Neuronal stem cell (in vitro differentiated cells): ENCODE data around the gene SKOR2.
"Not testable (repeated sequence)": the region's sequence is repeated elsewhere in the genome, so short reads cannot be mapped to it uniquely, and the experiment has no call there.

Experiments
- DNase-seq: peaks from one replicate; pipeline ENCODE4 v3.0.0-alpha.2; 2013; ENCODE audit warnings: low spot score
- H2AFZ ChIP-seq: one replicate; pipeline ENCODE4 v1.6.1; 2013; ENCODE audit warnings: mild to moderate bottlenecking, low read length, inconsistent platforms
- H2AK5ac ChIP-seq: 2 replicates; pipeline ENCODE4 v1.6.1; 2013; ENCODE audit warnings: low read depth, mild to moderate bottlenecking, inconsistent platforms, low read length, moderate library complexity, mixed read lengths
- H2BK120ac ChIP-seq: 2 replicates; pipeline ENCODE4 v1.6.1; 2013; ENCODE audit warnings: low read depth, mild to moderate bottlenecking, inconsistent platforms, low read length, moderate library complexity, mixed read lengths
- H2BK12ac ChIP-seq: one replicate; pipeline ENCODE4 v1.6.1; 2013; ENCODE audit warnings: low read length, inconsistent platforms
- H2BK15ac ChIP-seq: 2 replicates; pipeline ENCODE4 v1.6.1; 2013; ENCODE audit warnings: mild to moderate bottlenecking, low read length, inconsistent platforms, mixed read lengths
- H2BK5ac ChIP-seq: one replicate; pipeline ENCODE4 v1.6.1; 2013; ENCODE audit warnings: inconsistent platforms, mild to moderate bottlenecking, low read length, moderate library complexity
- H3K14ac ChIP-seq: one replicate; pipeline ENCODE4 v1.6.1; 2013; ENCODE audit warnings: low read length, inconsistent platforms
- H3K18ac ChIP-seq: 2 replicates; pipeline ENCODE4 v1.6.1; 2013; ENCODE audit warnings: low read length, inconsistent platforms
- H3K23ac ChIP-seq: 2 replicates; pipeline ENCODE4 v1.6.1; 2013; ENCODE audit warnings: low read depth, mild to moderate bottlenecking, mixed read lengths, low read length, inconsistent platforms; ENCODE audit not compliant: poor library complexity
- H3K27ac ChIP-seq: replicated peaks from 3 replicates; pipeline ENCODE4 v1.5.1; 2013; ENCODE audit warnings: low read length, inconsistent platforms
- H3K27me3 ChIP-seq, 3 experiments: 2 replicates each; pipeline ENCODE4 v1.6.1; 2013; ENCODE audit warnings: low read length in 3 of 3, mild to moderate bottlenecking in 2 of 3, inconsistent platforms in 1 of 3, low read depth in 1 of 3, mixed read lengths in 1 of 3, moderate library complexity in 1 of 3; ENCODE audit not compliant: control insufficient read depth in 3 of 3, insufficient read depth in 3 of 3
- H3K36me3 ChIP-seq, 2 donors: replicated peaks in 1 of 2; 2 replicates each; pipeline ENCODE4 v1.6.1; 2013; ENCODE audit warnings: low read length in 2 of 2; ENCODE audit not compliant: control insufficient read depth in 2 of 2, insufficient read depth in 2 of 2
- H3K4ac ChIP-seq: 2 replicates; pipeline ENCODE4 v1.6.1; 2013; ENCODE audit warnings: inconsistent platforms, mild to moderate bottlenecking, low read length, moderate library complexity
- H3K4me1 ChIP-seq, 2 donors: 1 replicate in 1 of 2; 2 replicates in 1 of 2; pipeline ENCODE4 v1.6.1; 2013; ENCODE audit warnings: low read length in 2 of 2, low read depth in 1 of 2; ENCODE audit not compliant: control insufficient read depth in 2 of 2, insufficient read depth in 1 of 2
- H3K4me2 ChIP-seq: one replicate; pipeline ENCODE4 v1.6.1; 2013; ENCODE audit warnings: mild to moderate bottlenecking, low read length, inconsistent platforms; ENCODE audit not compliant: insufficient read depth, poor library complexity, severe bottlenecking
- H3K4me3 ChIP-seq, 2 donors: 2 replicates each; pipeline ENCODE4 v1.5.1; 2013; ENCODE audit warnings: low read length in 2 of 2, mild to moderate bottlenecking in 2 of 2, inconsistent platforms in 1 of 2, moderate library complexity in 1 of 2
- H3K79me1 ChIP-seq: one replicate; pipeline ENCODE4 v1.6.1; 2013; ENCODE audit warnings: low read depth, mild to moderate bottlenecking, inconsistent platforms, low read length, moderate library complexity
- H3K9ac ChIP-seq: one replicate; pipeline ENCODE4 v1.6.1; 2013; ENCODE audit warnings: mild to moderate bottlenecking, low read depth, low read length, inconsistent platforms; ENCODE audit not compliant: poor library complexity
- H3K9me3 ChIP-seq, 2 donors: replicated peaks in 1 of 2; 2 replicates each; pipeline versions ENCODE3 to v1.6.1; 2013; ENCODE audit warnings: low read length in 2 of 2, mild to moderate bottlenecking in 2 of 2, inconsistent platforms in 1 of 2, low read depth in 1 of 2, mixed read lengths in 1 of 2, moderate library complexity in 1 of 2; ENCODE audit not compliant: control insufficient read depth in 2 of 2, insufficient read depth in 1 of 2
- H4K8ac ChIP-seq: one replicate; pipeline ENCODE4 v1.6.1; 2013; ENCODE audit warnings: low read depth, mild to moderate bottlenecking, inconsistent platforms, low read length, moderate library complexity
- H4K91ac ChIP-seq: one replicate; pipeline ENCODE4 v1.6.1; 2013; ENCODE audit warnings: low read length, low read depth, mild to moderate bottlenecking, inconsistent platforms; ENCODE audit not compliant: poor library complexity
- WGBS, 2 donors: extraction: QIAGEN DNeasy Blood & Tissue Kit; methylation state at CpG; one replicate each; pipeline ENCODE4 v1.1.7; 2013; ENCODE audit warnings: missing lambda C conversion rate in 2 of 2, mixed read lengths in 1 of 2; ENCODE audit not compliant: insufficient read length in 2 of 2, insufficient replicate concordance in 1 of 2; ENCODE audit errors: extremely low coverage in 2 of 2; 5-methylcytosine and 5-hydroxymethylcytosine counted together

The SKOR2 gene

DNA sequence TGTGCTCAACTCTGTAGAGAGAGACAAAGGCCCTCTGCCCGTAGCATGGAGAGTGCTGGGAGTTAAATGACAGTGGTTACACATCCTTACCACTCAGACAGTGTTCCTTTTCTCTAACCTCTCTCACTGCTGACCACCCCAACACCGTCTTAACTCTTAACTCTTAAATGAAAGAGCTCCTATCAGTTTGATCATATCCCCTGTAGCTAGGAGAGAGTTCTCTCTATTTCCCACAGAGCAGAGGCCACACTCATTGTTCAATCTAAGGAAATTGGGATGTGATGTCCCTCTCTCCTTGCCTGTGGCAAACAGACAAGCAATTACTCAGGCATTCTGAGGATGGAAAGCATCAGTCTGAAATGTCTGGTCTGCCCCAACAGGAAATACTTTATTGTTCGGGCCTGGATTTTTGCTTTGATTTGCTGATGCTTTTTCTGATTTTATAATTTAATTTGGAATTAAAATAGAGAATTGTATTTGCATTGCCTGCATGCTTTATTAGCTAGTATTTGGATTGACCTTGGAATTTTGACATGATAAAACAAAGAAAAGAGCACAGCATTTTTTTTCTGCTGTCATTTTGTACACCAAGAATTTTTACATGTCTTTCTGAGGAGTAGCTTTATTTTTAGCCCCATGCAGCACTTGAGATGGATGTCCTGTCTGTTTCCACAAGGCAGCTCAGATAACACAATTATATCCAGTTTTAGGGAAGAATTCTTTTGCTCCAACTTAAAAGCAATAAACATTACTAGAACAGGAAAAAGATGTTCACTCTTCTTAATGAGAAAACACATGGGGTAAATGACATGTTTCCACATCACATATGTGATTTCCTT lies 47.6 kb downstream of the SKOR2 start:
- no peak overlapping the region for H2BK15ac ChIP-seq
- no peaks in the 10 kb centered on the region for H3K79me1 ChIP-seq
- no peak overlapping the region for H2AFZ ChIP-seq
- H3K27ac ChIP-seq: no peak overlapping the region
- H3K14ac ChIP-seq: no peak overlapping the region
- no peak overlapping the region for H3K23ac ChIP-seq
- no peak for DNase-seq
- H3K9me3 ChIP-seq: no peaks in the 10 kb centered on the region
- no peak overlapping the region for H3K4ac ChIP-seq
- peaks cover 0 to 13% (median 0%) of the 10 kb centered on the region in 3 experiments for H3K27me3 ChIP-seq
- H3K4me1 ChIP-seq: peaks cover 0 to 9% of the 10 kb centered on the region in 2 donors
- no peak overlapping the region for H2BK5ac ChIP-seq
- H3K4me3 ChIP-seq: no peak overlapping the region
- no peak overlapping the region for H2BK120ac ChIP-seq
- H3K36me3 ChIP-seq: no peaks in the 10 kb centered on the region
- no CpG with 5 or more reads among the region's 3 CpGs for WGBS, 2 donors
- no peak overlapping the region for H3K18ac ChIP-seq
- no peak overlapping the region for H2BK12ac ChIP-seq
- no peak overlapping the region for H3K4me2 ChIP-seq
- no peak overlapping the region for H2AK5ac ChIP-seq
- no peak overlapping the region for H4K8ac ChIP-seq
- no peak overlapping the region for H3K9ac ChIP-seq
- H4K91ac ChIP-seq: no peak overlapping the region

- H2BK12ac ChIP-seq, H3K27ac ChIP-seq, H2BK5ac ChIP-seq, H3K4me1 ChIP-seq, H3K18ac ChIP-seq, H2BK120ac ChIP-seq, H3K4me3 ChIP-seq, H2AFZ ChIP-seq, H3K4me2 ChIP-seq, H4K8ac ChIP-seq, H3K23ac ChIP-seq, H3K36me3 ChIP-seq, DNase-seq, H2AK5ac ChIP-seq, H3K9ac ChIP-seq, H3K14ac ChIP-seq, H4K91ac ChIP-seq, H3K9me3 ChIP-seq, H3K4ac ChIP-seq, H3K79me1 ChIP-seq, H3K27me3 ChIP-seq, H2BK15ac ChIP-seq: not testable (repeated sequence)
- WGBS, 2 donors: no CpG with 5 or more reads among the region's 3 CpGs
Measured at GRCh38 chr18:47195961-47196360, 55.5 kb downstream of the SKOR2 start.

DNA sequence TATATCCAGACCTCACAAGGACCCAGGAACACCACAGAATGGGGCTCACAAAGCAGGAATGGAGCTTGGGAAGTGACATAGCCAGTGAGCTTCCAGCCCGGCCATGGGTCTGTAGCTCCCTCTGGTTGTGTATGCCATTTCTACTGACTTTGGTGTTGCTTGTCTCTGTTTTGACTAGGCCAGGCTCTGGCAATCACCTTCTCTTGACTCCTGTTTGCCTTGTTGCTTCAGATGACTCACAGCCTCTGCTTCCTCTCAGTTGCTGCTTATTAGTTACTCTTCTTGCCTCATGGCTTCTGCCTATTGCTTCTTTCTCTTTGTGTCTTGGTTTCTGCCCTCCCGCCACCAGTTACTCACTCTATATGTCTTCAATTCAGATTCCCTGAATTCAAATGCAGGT lies 59.5 kb downstream of the SKOR2 start:
- no peak overlapping the region for H2BK15ac ChIP-seq
- no peak overlapping the region for H4K91ac ChIP-seq
- DNase-seq: no peak
- H2BK5ac ChIP-seq: no peak overlapping the region
- no peak overlapping the region for H4K8ac ChIP-seq
- H3K9me3 ChIP-seq: no peaks in the 10 kb centered on the region
- H3K27me3 ChIP-seq: peaks cover 0 to 5% (median 0%) of the 10 kb centered on the region in 3 experiments
- H2AFZ ChIP-seq: no peak overlapping the region
- no peaks in the 10 kb centered on the region for H3K79me1 ChIP-seq
- H3K4ac ChIP-seq: no peak overlapping the region
- H2BK12ac ChIP-seq: no peak overlapping the region
- no peaks in the 10 kb centered on the region for H3K36me3 ChIP-seq
- no peak overlapping the region for H3K9ac ChIP-seq
- no peak overlapping the region for H2BK120ac ChIP-seq
- H3K27ac ChIP-seq: no peak overlapping the region
- H3K14ac ChIP-seq: no peak overlapping the region
- H3K4me1 ChIP-seq: no peaks in the 10 kb centered on the region
- H3K23ac ChIP-seq: no peak overlapping the region
- no peak overlapping the region for H3K4me2 ChIP-seq
- no peak overlapping the region for H3K4me3 ChIP-seq
- no peak overlapping the region for H2AK5ac ChIP-seq
- no CpG with 5 or more reads among the region's 2 CpGs for WGBS, 2 donors
- no peak overlapping the region for H3K18ac ChIP-seq

DNA sequence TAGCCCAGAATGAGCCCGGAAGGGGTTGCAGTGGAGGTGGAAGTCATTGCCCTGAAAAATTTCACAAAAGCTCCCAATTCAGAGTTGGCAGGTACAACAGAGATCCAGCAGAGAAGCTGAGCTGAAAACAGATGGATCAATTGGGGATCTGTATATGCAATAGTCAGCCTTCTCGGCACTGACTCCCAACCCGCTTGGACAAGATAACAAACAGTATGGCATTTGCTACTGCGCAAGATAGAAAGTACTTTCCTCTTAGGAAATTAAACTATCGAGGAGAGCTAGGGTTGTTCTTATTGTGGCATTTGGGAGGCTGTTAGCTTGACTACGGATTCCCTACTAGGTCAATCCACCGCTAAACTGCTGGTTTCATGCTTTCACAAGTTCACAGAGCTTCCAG lies 63.7 kb downstream of the SKOR2 start:
- Histone ChIP-seq H3K14ac (no peak overlapping the region), H3K36me3 (no peaks in the 10 kb centered on the region), H3K79me1 (no peaks in the 10 kb centered on the region), H3K18ac (no peak overlapping the region), H3K4ac (no peak overlapping the region), H2BK15ac (no peak overlapping the region), H3K27me3 (peaks cover 0 to 5% (median 0%) of the 10 kb centered on the region in 3 experiments), H2BK12ac (no peak overlapping the region), H3K4me1 (no peaks in the 10 kb centered on the region), H3K23ac (no peak overlapping the region), H2BK5ac (no peak overlapping the region), H3K4me2 (no peak overlapping the region), H2AFZ (no peak overlapping the region), H3K9me3 (peaks cover 7 to 10% of the 10 kb centered on the region in 2 donors), H3K4me3 (no peak overlapping the region), H4K91ac (no peak overlapping the region), H2BK120ac (no peak overlapping the region), H4K8ac (no peak overlapping the region), H3K27ac (no peak overlapping the region), H2AK5ac (no peak overlapping the region), H3K9ac (no peak overlapping the region)
- no CpG with 5 or more reads among the region's 7 CpGs for WGBS, 2 donors
- no peak for DNase-seq
